Loucy (cell line): ENCODE measurements around the gene ENOX1.

ENCODE experiments used
- H2AFZ ChIP-seq: fragments of 200-600 bp; sonication (generic); 2 replicates; pipeline ENCODE4 v1.6.0; 2016; ENCODE audit warnings: antibody characterized with exemption, mild to moderate bottlenecking, low read length, moderate library complexity
- H3F3A ChIP-seq: fragments of 200-600 bp; 2 replicates; pipeline ENCODE4 v1.6.0; 2016; ENCODE audit warnings: antibody characterized with exemption, low read depth, mild to moderate bottlenecking
- H3K27me3 ChIP-seq: fragments of 200-600 bp; sonication (generic); 2 replicates; pipeline ENCODE4 v1.6.1; 2014; ENCODE audit warnings: low read length, mild to moderate bottlenecking; ENCODE audit not compliant: insufficient read depth, poor library complexity, severe bottlenecking
- H3K36me3 ChIP-seq: fragments of 200-600 bp; sonication (generic); 2 replicates; pipeline ENCODE4 v1.6.1; 2016; ENCODE audit warnings: low read length; ENCODE audit not compliant: insufficient read depth
- H3K4me1 ChIP-seq: fragments of 200-600 bp; sonication (generic); 2 replicates; pipeline ENCODE4 v1.5.1; 2014; ENCODE audit warnings: low read length, mild to moderate bottlenecking; ENCODE audit not compliant: insufficient read depth, poor library complexity, severe bottlenecking
- H3K4me2 ChIP-seq: fragments of 200-600 bp; sonication (generic); 2 replicates; pipeline ENCODE4 v1.6.0; 2014; ENCODE audit warnings: antibody characterized with exemption, low read length, low read depth, mild to moderate bottlenecking; ENCODE audit not compliant: poor library complexity, severe bottlenecking
- H3K4me3 ChIP-seq: fragments of 200-600 bp; sonication (generic); 2 replicates; pipeline ENCODE4 v1.5.1; 2014; ENCODE audit warnings: low read length, mild to moderate bottlenecking, mixed read lengths; ENCODE audit not compliant: poor library complexity, severe bottlenecking
- H3K79me2 ChIP-seq: fragments of 200-600 bp; sonication (generic); 2 replicates; pipeline ENCODE4 v1.6.1; 2014; ENCODE audit warnings: low read length; ENCODE audit not compliant: insufficient read depth
- H3K9ac ChIP-seq: fragments of 200-600 bp; sonication (generic); 2 replicates; pipeline ENCODE4 v1.6.0; 2014; ENCODE audit warnings: mild to moderate bottlenecking, low read depth, low read length, moderate library complexity; ENCODE audit not compliant: poor library complexity, severe bottlenecking
- H3K9me2 ChIP-seq: fragments of 200-600 bp; sonication (generic); replicated peaks from 2 replicates; pipeline ENCODE4 v1.6.1; 2016; ENCODE audit warnings: low read depth, low read length, mixed read lengths
- H3K9me3 ChIP-seq: fragments of 200-600 bp; sonication (generic); 2 replicates; pipeline ENCODE4 v1.6.1; 2014; ENCODE audit warnings: mild to moderate bottlenecking, antibody characterized with exemption, low read length, low read depth; ENCODE audit not compliant: insufficient read depth
- H4K20me1 ChIP-seq: fragments of 200-600 bp; sonication (generic); 2 replicates; pipeline ENCODE4 v1.6.0; 2014; ENCODE audit warnings: antibody characterized with exemption, low read length, mild to moderate bottlenecking; ENCODE audit not compliant: insufficient read depth, poor library complexity, severe bottlenecking
- EZH2phosphoT487 ChIP-seq: fragments of 200-600 bp; IDR thresholded peaks from 2 replicates; pipeline ENCODE4 v1.6.1; 2018; ENCODE audit warnings: antibody characterized with exemption, mild to moderate bottlenecking, moderate library complexity, borderline replicate concordance
- TF ChIP-seq, protein P1 (sequence below): fragments of 200-600 bp; sonication (generic); conservative IDR thresholded peaks from 2 replicates; pipeline ENCODE4 v1.5.1; 2014; ENCODE audit warnings: mild to moderate bottlenecking, antibody characterized with exemption, low read length

Gene ENOX1

DNA sequence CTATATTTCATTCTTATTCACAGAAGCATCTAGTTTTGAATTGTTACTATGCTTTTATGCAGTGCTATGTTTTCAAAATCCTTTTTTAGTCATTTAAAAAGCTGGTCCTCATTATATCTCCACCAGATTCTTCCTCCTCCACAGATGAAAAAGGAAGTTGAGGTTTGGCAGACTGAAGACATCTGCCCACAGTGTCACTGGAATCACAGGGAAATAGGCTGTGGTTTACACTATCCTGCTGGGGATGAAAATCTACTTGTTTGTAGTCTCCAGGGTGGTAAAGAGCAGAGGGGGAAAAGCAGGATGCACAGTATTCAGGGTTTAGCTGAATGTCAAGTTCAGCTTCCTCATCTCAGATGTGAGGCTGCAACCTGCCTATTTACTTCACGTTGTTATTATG, 412.2 kb downstream of the ENOX1 start:
- Histone ChIP-seq H3K4me3 (no peak overlapping the region), H2AFZ (no peak overlapping the region), H3F3A (0 out of 2 replicates have a peak, but pooled peaks cover 3% of the 10 kb centered on the region), H3K9me3 (no peaks in the 10 kb centered on the region), H3K4me1 (peaks cover 27% of the 10 kb centered on the region), H3K27me3 (no peaks in the 10 kb centered on the region), H4K20me1 (no peaks in the 10 kb centered on the region), H3K9ac (no peak overlapping the region), H3K9me2 (no peaks in the 10 kb centered on the region), H3K36me3 (no peaks in the 10 kb centered on the region), H3K79me2 (no peaks in the 10 kb centered on the region), H3K4me2 (peak overlapping the region; percentile 1)
- no peak for TF ChIP-seq EZH2phosphoT487
- TF ChIP-seq, protein P1, sequence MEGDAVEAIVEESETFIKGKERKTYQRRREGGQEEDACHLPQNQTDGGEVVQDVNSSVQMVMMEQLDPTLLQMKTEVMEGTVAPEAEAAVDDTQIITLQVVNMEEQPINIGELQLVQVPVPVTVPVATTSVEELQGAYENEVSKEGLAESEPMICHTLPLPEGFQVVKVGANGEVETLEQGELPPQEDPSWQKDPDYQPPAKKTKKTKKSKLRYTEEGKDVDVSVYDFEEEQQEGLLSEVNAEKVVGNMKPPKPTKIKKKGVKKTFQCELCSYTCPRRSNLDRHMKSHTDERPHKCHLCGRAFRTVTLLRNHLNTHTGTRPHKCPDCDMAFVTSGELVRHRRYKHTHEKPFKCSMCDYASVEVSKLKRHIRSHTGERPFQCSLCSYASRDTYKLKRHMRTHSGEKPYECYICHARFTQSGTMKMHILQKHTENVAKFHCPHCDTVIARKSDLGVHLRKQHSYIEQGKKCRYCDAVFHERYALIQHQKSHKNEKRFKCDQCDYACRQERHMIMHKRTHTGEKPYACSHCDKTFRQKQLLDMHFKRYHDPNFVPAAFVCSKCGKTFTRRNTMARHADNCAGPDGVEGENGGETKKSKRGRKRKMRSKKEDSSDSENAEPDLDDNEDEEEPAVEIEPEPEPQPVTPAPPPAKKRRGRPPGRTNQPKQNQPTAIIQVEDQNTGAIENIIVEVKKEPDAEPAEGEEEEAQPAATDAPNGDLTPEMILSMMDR, result no peak

DNA sequence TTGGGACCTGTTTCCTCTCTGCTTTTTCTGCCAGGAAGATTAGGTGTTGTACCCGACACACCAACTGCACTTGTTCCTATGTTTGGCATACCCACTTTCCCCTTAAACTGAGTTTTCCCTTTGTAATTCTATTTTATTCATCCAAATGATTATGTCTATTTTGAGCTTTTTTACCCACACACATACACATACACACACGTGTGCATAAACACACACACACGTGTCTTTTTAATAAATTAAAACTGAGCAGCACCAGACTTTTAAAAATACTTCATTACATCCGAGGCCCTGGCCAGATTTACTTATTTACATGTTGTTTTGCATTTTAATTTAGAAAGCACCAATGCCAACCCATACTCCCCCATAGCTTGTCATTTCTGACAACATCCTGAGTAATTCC, 413.4 kb downstream of the ENOX1 start:
- TF ChIP-seq, protein P1, result no peak
- no peak for TF ChIP-seq EZH2phosphoT487
- H3K9me2 ChIP-seq, result no peaks in the 10 kb centered on the region
- no peaks in the 10 kb centered on the region for H3K27me3 ChIP-seq
- no peaks in the 10 kb centered on the region for H3K36me3 ChIP-seq
- H2AFZ ChIP-seq, result 0 out of 2 replicates have a peak overlapping the region, but pooled peaks have one; percentile 64
- no peaks in the 10 kb centered on the region for H3K9me3 ChIP-seq
- H3K4me2 ChIP-seq, result peak overlapping the region; percentile 47
- H3K9ac ChIP-seq, result peak overlapping the region; percentile 39
- H3K4me3 ChIP-seq, result no peak overlapping the region
- H3K79me2 ChIP-seq, result no peaks in the 10 kb centered on the region
- H4K20me1 ChIP-seq, result no peaks in the 10 kb centered on the region
- peaks cover 30% of the 10 kb centered on the region for H3K4me1 ChIP-seq
- H3F3A ChIP-seq, result 0 out of 2 replicates have a peak, but pooled peaks cover 3% of the 10 kb centered on the region

DNA sequence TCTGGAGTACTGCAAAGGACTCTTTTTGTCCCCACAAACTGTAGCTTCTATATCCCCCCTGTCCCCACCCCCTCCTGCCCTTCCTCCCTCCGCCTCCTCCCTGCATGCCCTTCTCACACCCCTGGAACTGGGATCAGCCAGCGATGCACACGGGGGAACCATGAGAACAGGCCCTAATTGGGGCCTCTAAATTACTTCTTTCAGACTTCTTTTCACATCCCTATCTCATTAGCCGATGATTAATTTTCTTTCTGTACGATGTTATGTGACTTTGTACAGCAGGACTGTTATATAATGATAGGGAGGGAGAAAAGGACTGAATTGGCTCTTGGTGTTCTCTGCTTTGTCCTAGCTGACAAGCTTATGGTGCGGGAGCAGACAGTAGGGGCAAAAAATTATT, 415.9 kb downstream of the ENOX1 start:
- Histone ChIP-seq H3F3A (0 out of 2 replicates have a peak, but pooled peaks cover 3% of the 10 kb centered on the region), H3K27me3 (no peaks in the 10 kb centered on the region), H4K20me1 (no peaks in the 10 kb centered on the region)

More for the DNA sequence above, 415.9 kb downstream of the ENOX1 start:
- H3K4me1 ChIP-seq, result peaks cover 42% of the 10 kb centered on the region
- no peaks in the 10 kb centered on the region for H3K36me3 ChIP-seq
- no peaks in the 10 kb centered on the region for H3K9me3 ChIP-seq
- H3K79me2 ChIP-seq, result no peaks in the 10 kb centered on the region
- H3K4me3 ChIP-seq, result no peak overlapping the region
- H2AFZ ChIP-seq, result no peak overlapping the region; the same call in 1 of the 2 replicates
- no peak overlapping the region for H3K4me2 ChIP-seq
- no peaks in the 10 kb centered on the region for H3K9me2 ChIP-seq
- TF ChIP-seq EZH2phosphoT487, result no peak
- TF ChIP-seq, protein P1, result no peak
- no peak overlapping the region for H3K9ac ChIP-seq
